ENCODE data around the gene NPW. TPM values are rescaled to one million over a fixed set of nuclear protein-coding genes. Genes with fewer than 3 reads are reported as not detected.

The NPW gene
- total RNA-seq, 3 donors from 2014 or later, result not detected

DNA sequence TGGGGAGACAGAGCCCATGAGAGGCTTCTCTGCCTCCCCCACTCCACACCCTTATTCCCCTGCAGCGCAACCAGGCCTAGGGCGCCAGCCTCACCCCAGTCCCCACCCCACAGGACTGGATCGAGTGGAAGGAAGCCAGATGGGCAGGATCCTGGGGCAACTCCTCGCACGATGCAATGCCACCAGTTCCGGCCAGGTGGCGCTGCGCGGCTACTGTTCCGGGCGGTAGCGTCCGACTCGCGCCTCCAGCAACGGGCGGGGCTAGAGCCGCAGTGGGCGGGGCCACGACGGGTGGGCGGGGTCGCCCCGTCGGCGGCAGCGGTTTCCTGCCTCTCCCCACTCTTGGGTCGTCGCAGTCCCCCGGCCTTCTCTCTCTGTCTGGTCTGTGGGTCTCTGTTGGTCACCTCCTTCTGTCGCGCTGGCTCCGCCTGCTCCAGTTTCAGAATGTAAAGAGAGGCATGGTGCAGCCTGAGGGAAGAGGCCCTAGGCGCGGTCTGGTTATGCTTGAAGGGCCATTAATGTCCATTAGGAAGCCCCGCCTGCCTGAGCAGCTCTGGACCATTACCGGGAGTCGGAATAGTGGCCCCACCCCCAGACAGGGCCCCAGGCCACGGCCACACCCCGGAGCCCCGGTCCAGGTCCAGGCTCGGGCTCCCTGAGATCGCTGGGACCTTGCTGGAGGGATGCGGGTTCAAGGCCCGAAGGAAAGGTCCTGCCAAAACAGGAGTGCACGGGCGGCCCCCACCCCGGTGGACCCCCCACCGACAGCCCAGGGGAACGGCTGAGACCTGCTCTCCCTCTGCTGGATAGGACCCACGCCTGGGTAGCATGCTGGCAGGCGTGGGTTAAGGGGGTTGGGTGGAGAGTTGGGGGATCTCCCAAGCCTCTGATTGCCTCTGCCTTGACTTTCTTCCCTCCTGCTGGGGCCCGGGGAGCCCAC, 3.8 kb downstream of the NPW start:
- DNase-seq (ENCODE audit: low spot score in 2 of 2), result peak; percentile 85 to 94
- Histone ChIP-seq H3K4me1 (peaks cover 7 to 22% of the 10 kb centered on the region in 2 donors), H3K36me3 (no peaks in the 10 kb centered on the region), H3K27me3 (peaks cover 8 to 20% of the 10 kb centered on the region in 2 donors), H3K27ac (peak overlapping the region; percentile 52 to 63), H3K4me3 (peak overlapping the region; percentile 31 to 63 (median 42)), H3K9me3 (no peaks in the 10 kb centered on the region)
- intact Hi-C loops (cut with DNase I; ENCODE audit: low total_unique reads), result no loop called here
- TF ChIP-seq POLR2A (IDR thresholded peaks at IDR 0.05) (no peak), POLR2AphosphoS5 (IDR thresholded peaks at IDR 0.05) (peak; percentile 57 to 68 (median 66))
- TF ChIP-seq, protein P1, sequence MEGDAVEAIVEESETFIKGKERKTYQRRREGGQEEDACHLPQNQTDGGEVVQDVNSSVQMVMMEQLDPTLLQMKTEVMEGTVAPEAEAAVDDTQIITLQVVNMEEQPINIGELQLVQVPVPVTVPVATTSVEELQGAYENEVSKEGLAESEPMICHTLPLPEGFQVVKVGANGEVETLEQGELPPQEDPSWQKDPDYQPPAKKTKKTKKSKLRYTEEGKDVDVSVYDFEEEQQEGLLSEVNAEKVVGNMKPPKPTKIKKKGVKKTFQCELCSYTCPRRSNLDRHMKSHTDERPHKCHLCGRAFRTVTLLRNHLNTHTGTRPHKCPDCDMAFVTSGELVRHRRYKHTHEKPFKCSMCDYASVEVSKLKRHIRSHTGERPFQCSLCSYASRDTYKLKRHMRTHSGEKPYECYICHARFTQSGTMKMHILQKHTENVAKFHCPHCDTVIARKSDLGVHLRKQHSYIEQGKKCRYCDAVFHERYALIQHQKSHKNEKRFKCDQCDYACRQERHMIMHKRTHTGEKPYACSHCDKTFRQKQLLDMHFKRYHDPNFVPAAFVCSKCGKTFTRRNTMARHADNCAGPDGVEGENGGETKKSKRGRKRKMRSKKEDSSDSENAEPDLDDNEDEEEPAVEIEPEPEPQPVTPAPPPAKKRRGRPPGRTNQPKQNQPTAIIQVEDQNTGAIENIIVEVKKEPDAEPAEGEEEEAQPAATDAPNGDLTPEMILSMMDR (IDR thresholded peaks at IDR 0.05), result peak; percentile 99

DNA sequence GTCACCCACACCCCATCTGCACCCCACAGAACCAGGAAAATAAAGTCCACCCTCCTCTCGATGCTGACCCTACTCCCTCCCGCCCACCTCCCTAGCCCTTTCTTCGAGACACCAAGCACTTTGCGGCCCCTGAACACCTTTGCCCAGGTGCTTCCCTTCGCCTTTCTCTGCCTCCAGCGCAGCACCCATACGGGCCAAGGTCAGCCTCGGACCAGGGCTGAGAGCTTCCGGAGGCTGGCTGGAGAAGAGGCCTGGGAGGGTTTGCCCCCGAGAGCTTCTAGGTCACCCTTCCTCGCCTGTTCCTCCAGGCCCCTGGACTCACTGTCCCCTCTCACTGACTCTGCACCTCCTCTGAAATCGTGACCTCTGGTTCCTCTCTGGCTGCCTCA, 4.4 kb downstream of the NPW start:
- intact Hi-C loops (cut with DNase I; ENCODE audit: low total_unique reads), result no loop called here
- H3K9me3 ChIP-seq, result no peaks in the 10 kb centered on the region
- H3K4me1 ChIP-seq, result peaks cover 7 to 29% of the 10 kb centered on the region in 2 donors
- peak overlapping the region in 1 of 2 donors; percentile 63 for H3K27ac ChIP-seq
- DNase-seq (ENCODE audit: low spot score in 2 of 2), result no peak
- H3K4me3 ChIP-seq, result peak overlapping the region in 2 of 3 donors; percentile 42 to 63
- TF ChIP-seq POLR2A (IDR thresholded peaks at IDR 0.05), result no peak
- H3K36me3 ChIP-seq, result no peaks in the 10 kb centered on the region
- H3K27me3 ChIP-seq, result peaks cover 8 to 18% of the 10 kb centered on the region in 2 donors

DNA sequence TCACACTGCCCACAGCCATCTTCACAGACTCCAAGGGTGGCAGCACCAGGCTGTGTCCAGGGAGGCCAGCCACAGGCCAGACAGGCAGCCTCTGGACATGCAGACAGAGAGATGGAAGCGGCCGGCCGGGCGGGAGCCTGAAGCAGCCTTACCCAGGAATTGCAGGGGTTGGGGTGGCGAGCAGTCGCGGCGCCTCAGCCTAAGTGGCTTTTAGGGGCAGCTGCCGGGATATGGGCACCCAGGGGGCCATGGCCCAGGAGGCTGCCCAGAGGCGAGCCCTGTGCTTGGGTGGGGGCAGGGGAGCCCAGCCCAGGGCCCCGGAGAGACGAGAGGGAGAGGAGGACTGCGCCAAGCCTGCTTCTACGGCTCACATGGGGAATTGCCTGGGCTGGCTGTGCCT, 5.7 kb downstream of the NPW start:
- peaks cover 1 to 6% of the 10 kb centered on the region in 2 donors for H3K27me3 ChIP-seq
- no peak for DNase-seq (ENCODE audit: low spot score in 2 of 2)
- no peak overlapping the region for H3K4me3 ChIP-seq
- intact Hi-C loops (cut with DNase I; ENCODE audit: low total_unique reads), result loop anchor here (1.0 to 5.0 kb wide), 2 partner anchors 43 to 117 kb away; no protein-coding TSS in a partner anchor
- no peak for TF ChIP-seq POLR2AphosphoS5 (IDR thresholded peaks at IDR 0.05)
- TF ChIP-seq, protein P1 (IDR thresholded peaks at IDR 0.05), result no peak
- no peaks in the 10 kb centered on the region for H3K9me3 ChIP-seq
- H3K27ac ChIP-seq, result no peak overlapping the region
- H3K36me3 ChIP-seq, result no peaks in the 10 kb centered on the region
- H3K4me1 ChIP-seq, result peaks cover 6 to 30% of the 10 kb centered on the region in 2 donors

DNA sequence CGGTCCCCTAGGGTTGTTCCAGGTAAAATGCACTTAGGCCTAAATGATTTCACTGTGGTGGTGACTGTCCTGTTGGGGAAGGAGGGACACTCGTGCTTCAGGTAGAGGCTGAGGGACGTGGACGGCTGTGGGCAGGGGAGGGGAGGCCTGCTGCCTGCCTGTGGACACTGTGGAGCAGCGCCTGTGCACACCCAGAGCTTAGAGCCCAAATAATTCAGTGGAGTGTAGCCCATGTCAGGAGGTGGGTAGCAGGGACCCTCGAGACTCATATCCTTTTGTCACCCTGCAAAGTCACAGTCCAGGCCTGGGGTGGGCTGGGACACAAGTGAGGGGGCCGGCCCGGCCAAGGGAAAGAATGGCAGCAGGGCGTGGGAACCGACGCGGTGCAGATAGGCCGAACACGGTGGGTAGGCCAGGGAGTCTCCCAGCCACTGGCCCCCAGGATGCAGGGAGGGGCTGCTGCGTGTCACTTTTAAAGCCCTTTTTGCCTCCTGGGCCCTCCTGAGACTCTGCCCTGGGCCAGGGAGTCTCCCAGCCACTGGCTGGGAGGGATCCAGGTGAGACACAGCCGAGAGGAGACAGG, 6.4 kb downstream of the NPW start:
- no peaks in the 10 kb centered on the region for H3K9me3 ChIP-seq
- H3K36me3 ChIP-seq, result no peaks in the 10 kb centered on the region
- H3K4me1 ChIP-seq, result peaks cover 4 to 27% of the 10 kb centered on the region in 2 donors

DNA sequence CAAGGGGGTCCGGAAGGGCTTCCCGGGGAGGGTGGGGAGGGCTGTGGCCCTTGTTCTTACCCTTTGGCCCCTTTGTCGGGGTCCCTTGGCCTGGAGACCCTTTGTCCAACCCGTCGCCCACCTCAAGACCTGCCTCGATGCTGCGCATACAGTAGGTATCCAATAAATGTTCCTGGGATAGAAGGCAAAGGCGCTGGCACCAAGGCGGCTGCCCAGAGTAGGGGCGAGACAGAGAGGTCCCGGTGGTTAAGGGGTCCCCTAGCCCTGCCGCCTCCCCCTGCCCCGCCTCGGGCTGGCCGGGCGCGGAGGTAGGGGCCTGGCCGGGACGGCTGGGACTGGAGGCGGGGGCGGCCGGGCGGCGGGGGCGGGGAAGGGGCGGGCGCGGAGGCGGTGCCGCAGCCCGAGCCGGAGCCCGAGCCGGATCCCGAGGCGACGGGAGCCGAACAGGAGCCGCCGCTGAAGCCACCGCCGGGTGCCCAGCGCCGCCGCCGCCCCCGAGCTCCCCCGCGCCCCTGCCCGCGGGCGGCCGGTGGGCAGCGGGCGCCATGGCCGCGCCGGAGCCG, 7.0 kb downstream of the NPW start, which contains the start of gene NHERF2:
Gene NHERF2, plus strand, starts transcription at position 442 of the 563 bp plus-strand sequence. Its CDS starts 104 bp downstream, at position 546.
- Histone ChIP-seq H3K27ac (peak within 1 kb of the TSS; percentile 71 to 75), H3K27me3 (no peaks in the 10 kb centered on the region), H3K4me1 (peaks cover 4 to 27% of the 10 kb centered on the region in 2 donors), H3K9me3 (no peaks in the 10 kb centered on the region), H3K4me3 (peak within 1 kb of the TSS; percentile 58 to 93 (median 74)), H3K36me3 (no peaks in the 10 kb centered on the region)
- DNase-seq (ENCODE audit: low spot score in 2 of 2), result no peak
- TF ChIP-seq POLR2A (IDR thresholded peaks at IDR 0.05) (no peak), POLR2AphosphoS5 (IDR thresholded peaks at IDR 0.05) (no peak)
- TF ChIP-seq, protein P1 (IDR thresholded peaks at IDR 0.05), result no peak
- intact Hi-C loops (cut with DNase I; ENCODE audit: low total_unique reads), result loop anchor here (5.0 kb wide), 1 partner anchor 116 kb away; no protein-coding TSS in a partner anchor

More for the DNA sequence above, 6.4 kb downstream of the NPW start:
- intact Hi-C loops (cut with DNase I; ENCODE audit: low total_unique reads), result loop anchor here (1.0 to 5.0 kb wide), 2 partner anchors 42 to 116 kb away; no protein-coding TSS in a partner anchor
- TF ChIP-seq POLR2AphosphoS5 (IDR thresholded peaks at IDR 0.05), result no peak
- TF ChIP-seq, protein P1 (IDR thresholded peaks at IDR 0.05), result no peak
- no peak for TF ChIP-seq POLR2A (IDR thresholded peaks at IDR 0.05)
- Histone ChIP-seq H3K27ac (peak overlapping the region; percentile 71 to 75), H3K27me3 (no peaks in the 10 kb centered on the region), H3K4me3 (peak overlapping the region; percentile 58 to 93 (median 74))
- no peak for DNase-seq (ENCODE audit: low spot score in 2 of 2)

Data from breast epithelium (tissue), 4 donors.